TTC549 (cell line): ENCODE results near the gene FAM181A.

ENCODE experiments used
- FAIRE-seq: peaks from 2 replicates; lab custom pipeline; 2012; peaks lifted over from hg19 to GRCh38; lab: Jason Lieb, UNC

The FAM181A gene

DNA sequence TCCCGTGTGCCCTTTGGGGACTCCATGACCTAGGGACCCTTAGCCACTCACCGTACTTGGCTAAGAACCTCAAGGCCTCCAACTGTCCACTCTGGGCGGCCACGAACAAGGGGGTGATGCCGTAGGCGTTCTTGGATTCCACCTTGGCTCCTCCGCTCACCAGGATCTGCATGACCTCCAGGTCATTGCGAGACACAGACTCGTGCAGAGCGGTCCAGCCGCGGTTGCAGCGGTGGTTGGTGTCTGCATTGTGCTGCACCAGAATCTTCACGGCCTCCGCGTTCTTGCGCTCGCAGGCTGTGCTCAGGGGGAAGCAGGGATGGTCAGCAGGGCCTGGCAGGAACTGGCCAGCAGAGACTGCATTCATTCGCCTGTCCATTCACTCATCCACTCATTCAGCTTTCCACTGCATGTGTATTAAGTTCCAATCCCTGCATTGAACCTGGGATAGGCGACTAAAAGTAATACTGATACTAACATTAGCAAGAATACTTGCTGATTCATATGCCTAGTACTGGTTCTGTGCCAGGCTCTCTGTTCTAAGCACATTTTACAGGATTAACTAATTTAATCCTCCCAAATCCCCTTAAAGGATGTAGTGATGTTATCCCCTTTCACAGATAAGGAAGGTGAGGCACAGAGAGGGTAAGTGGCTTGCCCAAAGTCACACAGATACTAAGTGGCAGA, 23.9 kb downstream of the FAM181A start:
- FAIRE-seq: no peak

DNA sequence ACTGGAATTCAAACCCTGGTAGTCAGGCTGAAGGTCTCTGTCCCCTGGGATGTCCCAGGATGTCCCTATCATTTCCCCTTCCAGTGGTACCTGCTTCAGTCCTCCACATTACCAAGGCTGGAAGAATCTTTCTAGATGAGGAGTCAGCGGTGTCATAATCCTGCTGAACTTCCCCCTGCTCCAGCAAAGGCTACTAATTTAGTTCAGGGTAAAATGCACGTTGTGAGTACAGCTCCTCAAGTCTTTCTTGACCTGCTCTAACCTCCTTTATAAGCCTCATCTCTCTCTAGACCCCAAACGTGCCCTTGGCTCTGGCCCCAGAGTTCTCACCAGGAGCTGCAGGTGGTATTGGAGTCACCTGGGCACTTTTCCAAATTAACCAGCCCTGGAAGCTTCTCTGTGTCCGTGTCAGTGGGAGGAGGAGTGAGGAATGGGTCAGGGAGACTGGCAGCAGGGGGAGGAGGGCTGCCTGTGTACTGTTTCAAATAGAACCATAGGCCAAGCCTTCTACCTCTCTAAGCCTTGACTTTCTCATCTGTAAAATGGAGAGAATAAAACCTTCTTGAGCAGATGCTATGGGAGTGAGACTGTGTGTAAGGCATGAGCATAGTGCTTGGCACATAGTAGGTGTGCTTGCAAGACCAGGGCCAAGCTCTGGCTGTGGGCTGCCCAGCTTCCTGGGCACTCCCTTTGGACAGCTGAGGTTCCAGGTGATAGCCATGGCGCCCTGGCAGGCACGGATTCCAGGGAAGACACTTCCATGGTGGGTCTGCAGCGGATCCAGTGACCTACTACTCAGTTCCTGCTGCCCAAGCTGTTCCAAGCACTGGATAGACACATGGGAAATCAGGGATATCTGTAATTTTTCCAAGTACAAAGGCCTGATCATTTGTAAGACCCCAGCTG, 24.7 kb downstream of the FAM181A start:
- FAIRE-seq: no peak

DNA sequence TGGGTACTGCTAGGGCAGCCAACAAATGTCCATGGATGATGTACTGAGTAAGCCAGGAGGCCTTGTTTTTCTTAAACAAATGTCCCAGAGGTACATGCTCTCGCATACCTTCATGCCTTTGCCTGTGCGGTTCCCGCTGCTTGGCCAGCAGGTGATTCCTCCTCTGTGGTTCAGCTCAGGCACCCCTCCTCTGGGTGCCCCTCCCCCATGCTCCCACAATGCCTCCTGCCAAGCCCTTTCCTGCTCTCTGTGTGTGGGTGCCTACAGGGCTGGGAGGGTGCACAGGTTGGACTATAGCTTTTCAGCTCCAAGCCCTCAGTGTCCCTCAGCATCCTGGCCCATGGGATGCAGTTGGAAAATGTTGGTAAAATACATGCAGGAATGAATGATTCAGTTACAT, 25.7 kb downstream of the FAM181A start:
- FAIRE-seq: no peak

DNA sequence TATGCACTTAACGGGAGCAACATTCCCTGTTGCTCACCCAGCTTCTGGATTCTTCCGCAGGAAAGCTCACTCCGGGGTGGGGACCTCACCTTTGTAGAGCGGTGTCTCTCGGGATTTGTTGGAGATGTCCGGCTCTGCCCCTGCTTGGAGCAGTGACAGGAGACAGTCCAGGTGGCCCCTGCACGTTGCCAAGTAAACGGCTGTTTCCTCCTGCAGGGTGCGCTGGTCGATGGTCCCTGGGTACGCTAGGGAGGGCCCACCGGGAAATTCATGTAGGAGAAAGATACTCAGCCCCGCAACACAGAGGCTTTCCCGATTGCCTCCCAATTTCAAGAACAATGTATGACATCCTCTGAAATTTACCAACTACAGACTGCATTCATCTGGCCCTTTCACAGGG, 26.1 kb downstream of the FAM181A start:
- no peak for FAIRE-seq

DNA sequence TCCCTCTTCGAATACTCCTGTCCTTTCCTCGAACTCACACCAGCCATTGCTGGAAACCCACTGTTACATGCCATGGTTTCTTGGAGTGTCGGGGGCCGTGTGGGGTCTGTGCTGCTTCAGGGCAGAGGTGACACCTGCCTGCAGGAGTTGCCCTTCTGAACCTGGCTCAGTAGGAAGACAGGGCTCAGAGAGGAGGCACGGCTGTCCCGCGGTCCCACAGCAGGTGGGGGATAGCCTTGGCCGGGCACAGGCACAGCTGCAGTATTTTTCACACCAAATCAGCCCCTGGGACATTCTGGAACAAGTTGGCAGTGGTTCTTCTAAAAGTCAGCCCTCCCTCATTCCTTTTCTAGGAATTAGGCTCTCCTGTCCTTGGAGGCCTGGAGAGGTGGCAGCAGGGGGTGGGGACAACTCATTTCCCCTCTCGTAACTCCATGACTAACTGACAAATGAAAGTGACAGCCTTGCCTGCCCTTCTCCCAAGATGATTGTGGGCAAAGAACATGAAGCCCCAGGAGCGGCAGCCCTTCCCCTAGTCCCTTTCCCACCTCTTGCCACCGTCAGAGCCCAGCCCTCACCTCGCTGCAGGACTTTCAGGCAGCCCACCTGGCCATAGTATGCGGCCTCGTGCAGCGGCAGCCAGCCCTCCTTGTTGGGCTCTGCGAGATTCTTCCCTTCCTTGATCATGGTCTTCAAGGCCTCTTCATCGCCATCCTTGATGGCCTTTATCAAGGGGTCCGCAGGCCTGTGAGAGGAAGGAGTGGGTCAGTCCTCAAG, 26.8 kb downstream of the FAM181A start:
- FAIRE-seq: no peak

DNA sequence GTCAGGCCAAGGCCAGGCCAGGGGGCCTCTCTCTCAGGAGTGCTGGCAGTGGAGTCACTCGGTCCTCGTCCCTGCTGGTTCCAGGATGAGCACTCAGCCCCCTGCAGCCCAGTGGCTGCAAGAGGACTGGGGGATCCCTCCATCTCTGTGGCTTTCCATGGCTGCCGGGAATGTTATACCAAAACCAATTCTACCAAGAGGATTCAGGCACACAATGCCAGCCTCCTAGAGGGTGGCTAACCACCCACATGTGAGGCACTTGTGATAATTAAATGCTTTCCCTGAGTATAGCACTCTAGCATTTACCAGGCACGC, 27.3 kb downstream of the FAM181A start:
- no peak for FAIRE-seq

DNA sequence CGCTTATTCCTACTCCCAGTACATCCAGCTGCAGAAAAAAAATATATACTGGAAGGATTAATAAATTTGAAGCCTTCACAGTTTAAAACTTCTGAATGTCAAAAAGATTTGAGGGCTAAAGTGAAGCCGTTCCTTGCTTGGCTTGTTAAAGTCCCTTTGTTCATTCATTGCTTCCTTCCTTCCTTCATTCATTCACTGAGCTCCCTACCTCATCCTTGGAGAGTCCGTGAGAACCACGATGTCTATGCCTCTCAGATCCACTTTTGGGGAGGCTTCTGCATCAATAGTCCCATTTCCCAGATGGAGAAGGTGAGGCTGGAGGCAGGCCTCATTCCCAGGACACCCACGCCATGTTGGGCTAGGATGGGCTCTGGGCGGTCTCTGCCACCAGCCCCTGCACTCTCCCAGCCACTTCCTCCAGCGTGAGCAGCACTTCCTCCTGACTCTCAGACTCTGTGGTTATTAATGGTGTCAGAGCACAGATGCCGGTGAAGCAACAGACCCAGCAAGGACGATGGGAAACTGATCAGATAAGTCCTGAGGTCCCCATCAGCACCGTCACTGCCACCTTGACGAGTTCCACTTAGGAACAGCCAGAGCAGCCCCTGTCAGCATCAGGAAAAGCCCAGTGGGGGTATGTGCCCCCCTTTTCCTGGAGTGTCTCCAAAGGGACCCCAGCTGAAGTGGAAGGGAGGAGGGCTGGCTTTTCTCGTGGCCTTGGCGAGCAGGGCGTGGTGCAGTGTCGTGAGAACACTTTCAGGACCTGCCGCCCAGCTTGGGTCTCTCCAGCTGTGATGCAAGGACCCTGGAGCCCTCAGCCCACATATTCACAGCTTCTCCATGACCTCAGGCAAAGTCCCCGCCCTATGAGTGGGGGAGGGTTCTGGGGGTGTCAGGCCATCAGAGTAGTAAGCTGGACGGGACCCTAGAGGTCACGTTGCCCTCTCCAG, 28.0 kb downstream of the FAM181A start:
- no peak for FAIRE-seq

DNA sequence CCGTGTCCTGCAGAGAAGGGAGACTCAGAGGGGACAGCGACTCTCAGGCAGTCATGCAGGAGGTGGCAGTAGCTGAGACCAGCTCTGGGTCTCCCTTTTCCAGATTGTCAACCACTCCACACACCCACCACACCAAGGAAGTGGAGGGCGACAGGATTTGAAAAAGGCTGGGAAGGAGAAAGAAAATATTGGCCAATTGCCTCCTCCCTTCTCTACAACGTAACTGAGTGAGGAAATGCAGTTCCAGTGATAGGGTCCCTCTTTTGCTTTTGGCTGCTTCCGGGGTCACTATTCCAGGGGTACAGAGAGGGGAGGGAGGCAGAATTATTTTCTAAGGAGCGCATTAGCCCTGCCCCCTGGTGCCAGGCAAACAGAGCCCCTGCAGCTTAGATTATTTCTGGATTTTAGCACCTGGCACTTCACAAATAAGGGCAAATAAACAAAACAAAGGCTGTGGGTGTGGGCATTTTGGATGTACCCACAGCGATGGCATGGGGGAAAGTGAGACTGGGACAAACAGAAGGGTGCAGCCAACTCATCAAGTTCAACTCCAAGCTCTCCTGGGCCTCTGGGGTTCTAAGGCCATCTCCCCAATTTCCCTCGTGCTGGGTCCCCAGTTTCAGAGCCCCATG, 28.8 kb downstream of the FAM181A start:
- no peak for FAIRE-seq

DNA sequence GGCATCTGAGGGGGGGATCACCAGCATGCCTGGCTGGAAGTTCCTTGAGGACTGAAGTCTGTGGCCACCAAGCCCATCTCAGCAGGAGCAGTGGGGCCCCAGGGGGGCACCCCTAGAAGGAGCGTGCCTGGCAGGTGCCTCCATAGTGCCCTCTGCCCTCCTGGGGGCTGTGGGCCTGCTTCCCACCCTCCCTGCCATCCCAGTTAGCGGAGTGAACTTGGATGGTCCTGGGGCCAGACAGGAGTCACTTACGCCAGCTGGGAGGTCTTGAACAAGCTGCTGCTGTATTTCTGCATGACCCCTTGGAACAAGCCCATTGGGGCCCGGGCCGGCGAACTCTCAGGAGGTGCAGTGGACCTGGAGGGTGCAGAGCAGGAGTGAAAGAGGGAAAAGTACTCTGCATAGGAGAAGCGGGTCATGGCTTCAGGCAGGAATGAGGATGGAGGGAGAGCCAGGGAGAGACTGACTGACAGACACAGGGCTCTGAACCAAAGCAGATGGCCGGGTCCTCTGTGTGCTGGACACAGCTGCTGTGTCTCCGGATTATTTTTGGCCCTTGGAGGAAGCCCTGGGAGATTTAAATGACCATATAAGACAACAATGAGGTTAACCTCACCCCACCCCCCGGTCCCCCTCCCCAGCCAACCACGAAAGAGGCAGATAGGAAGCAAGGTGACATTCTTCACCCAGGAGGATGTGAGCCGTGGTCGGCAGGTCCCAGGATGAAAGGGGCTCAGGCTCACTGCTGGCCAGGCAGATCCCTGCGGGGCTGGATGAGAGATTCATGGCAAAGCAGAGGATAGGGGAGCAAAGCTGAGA, 29.6 kb downstream of the FAM181A start:
- FAIRE-seq: no peak

DNA sequence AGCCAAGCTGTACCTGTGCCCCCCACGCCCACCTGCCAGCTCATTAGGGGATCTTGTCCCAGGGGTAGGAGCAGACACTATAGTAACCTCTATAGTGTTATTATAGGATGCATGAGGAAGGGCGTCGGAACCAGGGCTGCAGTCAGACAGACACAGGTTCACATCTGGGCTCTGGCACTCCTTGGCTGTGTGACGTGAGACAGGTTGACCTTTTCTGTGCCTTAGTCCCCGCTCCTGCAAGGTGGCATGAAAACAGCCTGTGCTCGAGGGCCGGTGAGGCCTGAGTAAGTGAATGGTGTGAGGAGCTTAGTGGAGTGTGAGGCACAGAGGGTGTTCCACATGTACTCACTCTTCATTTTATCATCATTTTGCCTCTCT, 30.2 kb downstream of the FAM181A start:
- no peak for FAIRE-seq

DNA sequence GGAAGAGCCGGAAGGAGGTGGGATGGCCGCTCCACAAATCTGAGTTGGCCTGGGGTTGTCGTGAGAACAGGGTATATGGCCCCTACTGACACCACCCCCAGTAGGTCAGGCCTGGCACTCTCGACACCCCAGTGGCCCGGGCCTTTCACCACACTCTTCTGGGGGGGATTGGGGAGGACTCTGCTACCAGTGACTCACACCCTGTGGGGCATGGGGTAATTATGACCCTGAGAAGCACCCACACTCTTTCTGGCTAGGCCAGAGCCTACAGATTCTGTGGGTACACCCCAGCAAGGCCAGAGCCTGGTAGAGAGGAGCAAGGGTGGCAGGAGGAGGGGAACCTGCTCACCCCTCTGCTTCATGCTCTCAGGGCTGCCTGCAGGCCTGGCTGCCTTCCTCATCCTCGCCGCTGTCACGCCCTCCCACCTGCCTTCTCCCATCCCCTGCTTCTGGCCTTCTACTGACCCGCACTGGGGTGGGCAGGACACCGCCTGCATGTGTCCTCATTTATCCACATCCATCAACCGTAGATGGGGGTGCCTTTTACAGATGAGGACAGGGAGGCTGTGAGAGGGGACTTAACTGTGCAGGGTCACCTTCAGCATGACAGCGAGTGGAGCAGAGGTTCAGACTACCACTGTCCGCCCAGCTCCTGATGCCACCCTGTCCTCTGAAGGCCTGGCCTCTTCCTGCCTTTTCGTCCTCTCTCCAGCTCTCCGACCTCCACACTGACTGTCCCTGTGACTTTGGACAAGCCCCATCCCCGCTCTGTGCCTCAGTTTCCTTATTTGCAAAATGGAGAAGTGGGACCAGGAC, 30.8 kb downstream of the FAM181A start:
- FAIRE-seq: no peak

DNA sequence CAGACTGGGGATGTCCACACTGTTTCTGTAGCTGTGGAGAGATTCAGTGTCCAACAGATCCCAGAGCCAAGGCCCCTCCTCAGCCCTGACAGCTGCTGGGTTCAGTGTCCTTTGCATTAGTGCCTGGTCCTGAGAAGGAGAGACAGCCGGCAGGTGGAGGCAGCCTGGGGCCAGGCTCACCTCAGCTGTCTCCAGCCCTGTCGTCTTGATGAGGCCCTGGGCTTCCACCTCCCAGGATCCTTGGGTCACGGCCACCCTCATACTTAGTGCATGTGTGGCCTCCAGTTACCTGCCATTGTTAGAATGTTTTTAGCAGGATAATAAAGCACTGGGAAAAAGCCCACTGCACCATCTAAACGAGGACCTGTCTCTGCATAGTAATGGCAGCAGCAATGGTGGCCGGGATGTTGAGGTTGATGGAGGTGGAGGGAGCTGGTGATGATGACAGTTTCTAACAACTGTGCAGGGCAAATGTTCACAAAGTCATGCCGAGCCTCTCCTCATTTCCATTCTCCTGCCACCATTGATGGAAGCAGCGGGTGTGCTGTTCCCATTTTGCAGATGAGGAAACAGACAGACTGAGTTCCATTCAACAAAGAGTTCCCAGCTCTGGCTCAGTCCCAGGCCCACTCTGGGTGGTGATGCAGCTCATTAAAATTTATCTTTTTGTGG, 31.6 kb downstream of the FAM181A start:
- no peak for FAIRE-seq

DNA sequence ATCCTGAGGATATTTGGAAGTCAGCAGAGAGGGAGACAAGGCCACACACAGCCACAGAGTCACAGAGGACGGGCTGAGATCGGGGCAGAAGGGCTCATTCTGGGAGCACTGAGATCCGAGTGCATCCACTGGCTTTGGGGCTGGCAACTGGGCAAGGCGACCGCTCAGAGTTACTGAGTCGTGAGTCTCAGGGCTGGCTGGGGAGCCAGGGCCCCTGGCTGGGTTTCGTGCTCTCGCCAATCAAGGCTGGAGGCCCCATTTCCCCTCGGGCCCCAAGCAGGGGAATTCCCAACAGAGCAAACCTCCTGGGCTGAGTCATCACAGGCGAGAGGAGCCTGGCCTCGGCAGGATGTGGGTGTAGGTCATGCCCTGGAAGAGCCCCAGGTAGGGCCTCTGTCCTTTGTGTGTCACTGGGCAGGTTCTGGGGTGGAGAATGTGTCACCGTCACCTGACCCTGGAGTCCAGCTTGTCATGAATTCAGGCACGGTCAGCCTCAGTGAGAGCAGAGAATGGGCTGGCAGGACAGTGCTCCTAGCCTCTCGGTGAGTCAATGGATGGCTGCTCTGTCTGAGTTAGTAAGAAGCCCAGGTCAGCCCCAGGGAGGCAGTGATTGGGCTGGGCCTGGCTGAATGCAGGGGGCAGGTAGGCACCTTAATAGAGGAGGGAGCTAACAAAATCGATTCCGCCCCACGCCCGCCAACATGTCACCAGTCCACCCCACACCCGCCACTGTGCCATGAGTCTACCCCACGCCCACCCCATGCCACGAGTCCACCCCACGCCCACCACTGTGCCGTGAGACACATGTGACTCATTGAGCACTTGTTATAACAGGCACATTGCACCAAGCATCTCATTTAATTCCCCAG, 32.3 kb downstream of the FAM181A start:
- no peak for FAIRE-seq

DNA sequence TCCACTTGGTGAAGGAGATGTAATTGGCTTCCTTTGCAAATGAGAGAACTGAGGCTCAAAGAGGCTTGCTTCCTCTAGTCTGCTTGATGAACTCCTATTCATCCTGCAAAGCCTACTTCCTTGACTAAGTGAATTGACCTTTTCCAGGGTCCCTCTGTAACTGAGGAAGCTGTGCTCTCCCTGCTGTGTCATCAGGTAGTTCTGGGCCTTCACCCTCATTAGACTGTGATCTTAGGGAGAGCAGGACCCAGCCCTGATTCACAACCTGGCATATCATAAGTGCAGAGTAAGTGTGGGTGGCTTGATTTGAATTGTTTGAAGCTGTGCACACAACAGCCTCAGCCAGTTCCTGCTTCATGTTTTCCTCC, 32.9 kb downstream of the FAM181A start:
- FAIRE-seq: no peak

DNA sequence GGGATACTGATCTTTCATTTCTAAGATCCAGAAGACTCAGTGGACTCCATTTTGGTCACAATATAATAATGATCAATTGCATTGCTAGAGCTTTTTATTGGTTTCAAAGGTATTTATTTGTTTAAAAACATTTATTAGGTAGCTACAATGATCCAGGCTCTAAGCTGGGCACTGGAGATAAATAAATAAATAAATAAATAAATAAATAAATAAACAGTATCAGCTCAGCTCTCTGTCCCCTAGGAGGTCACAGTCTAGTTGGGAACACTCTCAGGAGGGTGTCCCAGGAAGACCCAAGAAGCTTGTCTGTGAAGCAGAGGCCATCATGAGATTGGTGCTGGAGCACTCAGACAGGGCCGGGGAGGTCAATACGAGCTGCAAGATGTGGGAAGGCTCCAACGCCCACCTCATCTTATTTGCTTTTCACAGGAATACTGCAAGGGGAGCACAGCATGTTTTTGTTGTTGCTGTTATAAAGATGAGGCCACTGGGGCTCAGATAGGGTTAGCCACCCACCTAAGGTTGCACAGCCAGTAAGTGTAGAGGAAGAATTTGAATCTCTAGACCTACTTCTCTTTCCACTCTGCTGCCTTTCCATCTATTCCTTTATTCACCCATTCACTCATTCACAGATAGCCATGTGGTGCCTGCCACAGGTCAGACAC, 33.8 kb downstream of the FAM181A start:
- no peak for FAIRE-seq

DNA sequence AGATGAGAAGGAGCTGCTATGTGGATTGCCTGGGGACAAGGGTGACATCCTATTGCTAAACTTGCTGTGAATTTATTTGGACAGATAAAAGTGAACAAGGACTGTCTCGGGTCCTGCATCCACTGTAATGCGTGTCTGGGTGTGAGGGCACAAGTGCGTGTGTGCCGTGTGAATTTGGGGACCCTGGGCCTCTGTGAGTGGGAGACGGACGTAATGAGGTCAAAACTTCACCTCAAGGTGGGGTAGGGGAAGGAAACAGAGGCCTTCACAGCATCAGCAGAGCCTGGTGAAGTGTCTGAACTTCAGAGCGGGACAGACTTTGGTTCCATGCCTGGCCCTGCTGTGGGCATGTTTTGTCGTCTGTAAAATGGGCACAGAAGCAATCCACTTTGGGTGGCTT, 34.5 kb downstream of the FAM181A start:
- FAIRE-seq: no peak

DNA sequence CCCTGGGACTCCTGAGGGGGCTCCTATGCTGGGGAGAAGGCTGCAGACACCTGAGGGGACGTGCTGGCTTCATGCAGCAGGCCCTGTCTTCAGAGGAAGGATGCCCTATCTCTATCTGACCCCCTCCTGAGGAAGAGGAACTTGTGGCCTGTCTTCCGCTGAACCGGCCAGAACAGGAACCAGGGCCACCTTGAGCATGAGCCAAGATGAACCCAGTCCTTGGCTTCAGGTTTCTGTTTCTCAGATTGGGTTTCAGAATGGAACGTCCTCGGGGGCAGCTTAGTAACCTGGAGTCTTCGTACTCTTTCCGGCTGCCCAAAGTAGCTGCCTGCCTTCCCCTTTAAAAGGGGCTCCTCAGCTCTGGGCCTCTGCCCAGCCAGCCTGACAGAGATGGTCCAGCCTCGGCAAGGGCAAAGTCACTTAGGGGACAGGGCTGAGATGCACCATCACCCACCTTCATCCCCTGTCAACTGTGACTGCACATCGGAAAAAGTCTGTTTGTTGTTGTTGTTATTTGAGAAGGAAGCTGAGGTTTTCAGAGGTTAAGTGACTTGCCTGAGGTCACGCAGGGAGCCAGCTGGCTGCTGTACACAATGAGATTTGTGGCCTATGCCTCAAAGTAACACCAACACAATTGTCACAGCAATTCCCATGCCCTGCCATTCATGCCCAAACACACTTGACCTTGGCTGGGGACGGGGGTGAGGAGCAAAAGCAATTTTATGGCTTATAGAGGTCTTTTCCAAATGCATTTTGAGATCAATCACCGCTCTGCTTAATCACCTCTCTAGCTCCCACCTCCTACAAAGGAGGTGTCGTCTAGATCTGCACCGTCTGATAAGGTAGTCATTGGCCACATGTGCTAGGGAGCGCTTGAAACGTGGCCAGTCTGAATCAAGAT, 35.8 kb downstream of the FAM181A start:
- FAIRE-seq: no peak
